Eye (tissue), 1 donor: ENCODE data around the gene ZFYVE28.

ENCODE experiments used
- DNase-seq: peaks from one replicate; pipeline ENCODE4 v3.0.0-alpha.2; 2015

ZFYVE28 gene

GRCh38 chr4:2427383-2428334 is 9.2 kb upstream of the ZFYVE28 start:
- DNase-seq, result no peak

DNA sequence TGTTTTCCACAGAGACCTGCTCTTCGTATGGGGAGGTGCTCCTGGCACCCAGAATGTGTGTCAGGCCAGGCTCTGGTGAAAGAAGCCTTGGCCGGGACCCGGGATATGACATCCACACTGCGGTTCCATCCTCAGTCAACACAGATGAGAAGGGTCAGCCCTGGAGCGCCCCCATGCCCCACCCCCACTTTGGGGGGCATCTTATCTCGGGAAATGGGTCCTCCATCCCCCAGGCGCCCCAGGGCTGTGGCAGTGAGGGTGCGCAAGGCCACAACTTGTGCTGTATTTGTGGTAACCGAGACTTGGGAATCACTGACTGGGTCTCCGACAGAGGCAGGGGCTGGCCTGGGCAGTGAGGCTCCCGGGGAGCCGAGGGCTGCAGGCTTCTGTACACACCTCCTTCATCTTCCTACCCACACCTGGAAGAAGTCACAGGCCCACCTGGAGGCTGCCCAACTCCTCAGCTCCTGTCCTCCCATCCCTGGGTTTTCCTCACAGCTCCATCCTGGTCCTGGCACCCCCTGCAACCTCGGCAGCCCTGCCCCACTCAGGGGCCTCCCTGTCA is 8.3 kb upstream of the ZFYVE28 start:
- no peak for DNase-seq

DNA sequence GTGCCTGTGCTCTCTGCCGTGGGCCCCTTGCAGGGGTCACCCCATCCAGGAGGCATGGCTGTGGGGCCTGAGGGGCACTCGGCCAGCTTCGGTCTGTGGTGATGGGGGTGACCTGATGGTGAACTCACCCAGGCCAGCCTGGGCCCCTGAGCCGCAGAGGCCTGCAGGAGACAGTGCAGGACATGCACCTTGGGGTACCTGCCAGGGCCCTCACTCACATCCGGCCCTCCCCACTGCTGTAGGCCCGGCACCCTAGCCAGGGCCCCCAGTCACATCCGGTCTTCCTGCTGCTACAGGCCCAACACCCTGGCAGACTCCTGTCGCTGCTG is 7.6 kb upstream of the ZFYVE28 start:
- no peak for DNase-seq

DNA sequence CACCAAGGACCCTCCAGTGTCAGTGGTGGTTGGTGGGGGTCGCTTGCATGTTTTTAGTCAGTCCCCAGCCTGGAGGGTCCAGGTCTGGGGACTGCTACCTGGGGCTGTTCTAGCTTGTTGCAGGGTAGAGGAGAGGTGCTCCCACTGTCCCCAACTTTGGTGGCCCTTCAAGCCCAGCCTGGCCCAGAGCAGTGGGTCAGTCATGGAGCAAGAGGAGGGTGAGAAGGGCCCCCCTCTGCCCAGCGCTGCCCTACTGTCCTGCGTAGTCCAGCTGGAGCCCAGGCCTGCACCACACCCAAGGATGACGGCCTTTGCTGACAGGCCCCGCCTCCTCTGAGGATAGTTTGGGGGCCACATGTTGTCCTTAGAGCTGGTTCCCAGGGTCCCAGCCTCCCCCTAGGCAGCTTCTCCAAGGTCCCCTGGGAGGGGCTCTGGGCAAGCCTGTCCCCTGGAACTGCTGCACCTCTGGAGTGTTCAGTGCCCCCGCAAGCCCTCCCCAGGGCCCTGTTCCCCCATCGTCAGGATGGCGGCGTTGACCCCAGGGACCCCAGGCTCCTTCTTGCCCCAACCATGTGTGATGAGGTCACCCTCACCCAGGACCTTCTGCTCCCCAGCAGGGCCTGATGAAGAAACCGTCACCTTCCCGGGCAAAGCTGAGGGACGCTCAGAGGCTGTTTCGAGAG is 7.1 kb upstream of the ZFYVE28 start:
- DNase-seq, result no peak

- DNase-seq, result no peak
Measured at GRCh38 chr4:2424581-2424980, 6.1 kb upstream of the ZFYVE28 start.

DNA sequence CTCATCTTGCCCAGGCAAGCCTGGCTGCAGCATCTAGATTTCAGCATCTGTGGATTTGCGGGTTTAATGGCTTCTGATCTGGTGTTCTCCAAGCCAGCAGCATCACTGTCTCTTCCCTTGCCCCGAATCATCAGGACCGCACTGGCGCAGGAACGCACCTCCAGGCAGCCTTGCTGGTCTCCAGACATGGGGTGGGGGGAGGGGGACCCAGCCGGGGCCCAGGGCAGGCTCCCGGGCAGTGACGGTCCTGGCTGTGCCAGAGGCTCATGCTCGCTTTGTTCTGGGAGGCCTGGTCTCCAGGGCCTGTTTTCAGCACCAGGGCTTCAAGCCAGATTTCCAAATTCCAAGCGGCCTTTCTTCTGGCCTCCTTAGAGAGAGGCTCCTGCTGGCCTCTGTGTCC is 5.2 kb upstream of the ZFYVE28 start:
- no peak for DNase-seq

- DNase-seq, result no peak
Measured at GRCh38 chr4:2423066-2423465, 4.6 kb upstream of the ZFYVE28 start.

- DNase-seq, result no peak
Measured at GRCh38 chr4:2421928-2422327, 3.5 kb upstream of the ZFYVE28 start.

GRCh38 chr4:2419814-2420213 is 1.4 kb upstream of the ZFYVE28 start:
- peak; percentile 13 for DNase-seq

DNA sequence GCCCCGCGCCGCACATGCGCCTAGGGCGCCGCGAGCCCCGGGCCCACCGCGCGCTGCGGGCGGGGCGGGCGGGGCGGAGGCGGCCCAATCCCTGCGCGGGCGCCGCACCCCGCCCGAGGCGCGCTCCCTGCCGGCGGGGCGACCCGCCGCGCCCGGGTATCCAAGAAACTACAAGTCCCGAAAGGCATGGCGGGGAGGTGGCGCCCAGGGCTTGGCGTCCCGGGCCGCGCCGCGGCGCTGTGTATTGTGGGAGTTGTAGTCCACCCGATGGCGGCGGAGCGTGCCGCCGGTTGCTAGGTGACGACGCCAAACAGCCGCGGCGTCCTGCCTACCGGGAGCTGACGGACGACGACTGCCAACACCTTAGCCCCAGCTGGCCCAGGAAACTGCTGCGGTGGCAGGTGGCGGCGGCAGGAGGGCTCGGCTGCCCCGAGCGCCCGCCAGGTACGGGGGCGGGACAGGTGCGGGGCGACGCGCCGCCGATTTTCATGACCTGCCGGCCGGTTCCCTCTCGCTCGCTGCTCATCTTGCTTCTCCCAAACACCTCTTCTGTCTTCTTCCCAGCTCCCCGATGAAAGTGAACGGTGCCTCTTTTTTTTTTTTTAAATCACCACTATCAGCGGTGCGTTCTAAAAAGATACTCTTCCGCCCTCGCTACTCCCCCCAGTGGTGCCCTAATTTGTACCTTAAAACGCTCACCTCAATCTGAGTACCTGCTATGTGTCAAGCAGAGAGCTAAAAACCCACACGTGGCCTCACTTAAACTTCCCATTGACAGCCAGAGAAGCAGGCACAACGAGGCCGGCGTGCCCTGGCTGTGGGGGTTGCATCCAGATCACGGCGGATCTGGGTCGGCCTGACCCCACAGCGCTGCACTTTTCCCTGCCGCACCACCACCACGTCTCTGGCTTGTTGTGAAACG is 466 bp upstream of the ZFYVE28 start, which contains the start of gene CFAP99:
Gene CFAP99 (plus strand): TSS at position 306 of the 922 bp plus-strand sequence.
- peak; percentile 97 for DNase-seq

DNA sequence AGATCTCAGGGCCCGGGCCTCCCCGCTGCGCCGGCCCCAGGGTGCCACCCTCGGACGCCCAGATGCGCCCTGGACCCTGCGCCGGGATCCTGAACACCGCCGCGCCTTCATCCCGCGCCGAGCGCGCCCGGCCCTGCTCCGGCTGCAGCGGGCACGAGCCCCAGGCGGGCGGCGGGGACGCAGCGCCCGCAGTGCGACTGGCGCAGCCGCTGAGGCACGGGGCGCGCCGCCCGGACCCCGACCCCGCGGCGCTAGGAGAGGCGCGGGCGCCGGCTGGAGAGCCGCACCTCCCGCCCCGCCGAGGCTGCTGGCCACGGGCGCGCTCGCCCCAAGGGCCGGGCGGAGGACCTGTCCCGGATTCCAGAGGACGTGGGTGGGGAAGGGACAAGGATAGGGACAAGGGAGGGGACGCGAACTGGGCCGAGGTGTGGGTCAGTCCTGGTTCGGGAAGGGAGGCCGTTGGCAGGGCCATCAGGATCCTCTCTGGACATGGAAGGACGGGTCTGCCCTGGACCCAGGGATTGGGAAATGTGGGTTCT is 1.1 kb downstream of the ZFYVE28 start:
- DNase-seq, result peak; percentile 42

- peak; percentile 69 for DNase-seq
Measured at GRCh38 chr4:2416564-2417225, 1.8 kb downstream of the ZFYVE28 start.

GRCh38 chr4:2415881-2416563 is 2.4 kb downstream of the ZFYVE28 start:
- DNase-seq, result peak; percentile 15

- DNase-seq, result no peak
Measured at GRCh38 chr4:2415213-2415612, 3.2 kb downstream of the ZFYVE28 start.

DNA sequence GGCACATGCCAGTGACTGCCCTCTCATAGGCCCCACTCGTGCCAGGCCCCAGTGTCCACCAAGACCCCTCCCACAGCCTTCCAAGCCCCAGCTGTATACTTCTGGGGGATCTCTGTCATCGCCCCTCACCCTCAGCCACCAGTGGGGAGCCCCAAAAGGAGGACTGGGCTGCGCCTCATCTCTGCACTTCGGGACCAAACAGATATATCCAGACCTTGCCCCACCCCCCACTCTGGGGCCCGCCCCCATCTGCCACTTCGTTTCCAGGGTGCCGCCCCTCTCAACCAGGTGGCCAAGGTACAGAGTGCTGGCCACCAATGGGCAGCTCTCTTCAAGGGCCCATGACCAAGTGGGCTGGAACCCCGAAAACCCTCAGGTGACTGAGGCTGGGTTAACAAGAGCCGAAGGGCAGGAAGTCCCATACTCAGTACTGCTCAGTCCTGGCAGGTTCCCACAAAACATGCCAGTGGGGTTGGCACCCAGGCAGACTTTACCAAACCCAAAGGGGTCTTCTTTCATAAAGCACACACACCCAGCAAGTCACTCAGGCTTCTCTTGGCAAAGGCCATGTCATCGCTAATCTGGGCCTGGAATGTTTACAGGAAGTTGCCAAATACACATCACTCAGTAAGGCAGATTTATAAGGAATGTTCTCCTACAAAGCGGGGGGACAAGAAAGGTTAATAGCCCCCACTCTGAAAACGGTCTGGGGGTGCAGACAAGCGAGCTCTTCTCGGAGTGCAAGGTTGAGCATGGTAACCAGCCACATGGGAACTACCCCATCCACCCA is 4.4 kb downstream of the ZFYVE28 start:
- DNase-seq, result no peak

GRCh38 chr4:2412885-2413716 is 5.3 kb downstream of the ZFYVE28 start:
- DNase-seq, result peak; percentile 82

DNA sequence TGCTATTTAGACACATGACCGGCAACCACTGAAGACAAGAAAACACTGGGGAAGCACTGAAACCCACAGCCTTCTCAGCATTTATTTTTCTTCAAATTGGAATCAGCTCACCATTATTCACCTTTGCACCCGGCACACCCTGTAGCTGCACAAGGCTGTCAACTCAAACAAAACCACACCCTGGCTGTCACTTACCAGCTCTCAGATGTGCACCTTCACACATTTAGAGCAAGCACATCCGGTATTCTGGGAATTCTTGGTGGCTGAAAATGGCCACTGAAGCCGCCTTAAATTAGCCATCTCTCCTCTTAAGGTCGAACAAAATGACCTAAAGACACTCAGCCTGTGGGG is 5.9 kb downstream of the ZFYVE28 start:
- no peak for DNase-seq

DNA sequence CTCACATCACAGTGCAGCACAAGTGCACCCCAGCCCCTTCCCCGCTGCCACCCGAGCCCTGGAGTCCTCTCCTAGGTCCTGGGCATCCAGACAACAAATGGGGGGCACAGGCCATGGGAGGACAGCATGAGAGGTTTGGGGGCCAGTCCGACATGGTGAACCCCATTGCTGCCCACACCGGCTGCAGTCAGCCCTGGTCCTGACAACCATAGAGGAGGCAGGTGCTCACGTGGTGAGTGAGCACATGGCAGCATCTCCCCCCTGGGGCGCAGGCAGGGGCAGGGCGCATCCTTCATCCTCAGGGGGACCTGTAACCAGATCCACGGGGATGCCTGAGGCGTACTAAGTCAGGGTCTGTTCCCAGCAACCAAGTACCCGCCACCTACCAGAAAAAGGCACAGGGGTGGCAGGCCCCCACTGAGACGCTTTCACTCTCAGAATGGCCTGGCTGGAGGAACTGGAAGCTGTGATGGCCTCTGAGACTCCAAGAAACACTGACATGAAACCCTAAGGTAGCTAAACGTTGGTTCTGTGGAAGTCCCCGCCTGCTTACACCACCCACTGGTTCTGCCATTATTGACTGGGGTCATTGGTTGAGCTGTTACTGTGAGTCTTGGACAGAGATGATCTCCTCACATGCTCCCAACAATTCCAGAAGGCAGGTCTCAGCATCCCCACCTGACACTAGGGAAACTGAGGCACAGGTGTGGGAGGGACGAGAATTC is 6.5 kb downstream of the ZFYVE28 start:
- DNase-seq, result no peak

- no peak for DNase-seq
Measured at GRCh38 chr4:2409381-2409783, 9.1 kb downstream of the ZFYVE28 start.
